ENCODE data around the gene MAPK6.

MAPK6 gene

GRCh38 chr15:52018244-52018643, 775 bp upstream of the MAPK6 start:
- H2AFZ ChIP-seq (ENCODE audit: low read depth), result peak overlapping the region; percentile 82
- no peak overlapping the region for H3K27ac ChIP-seq
- peaks cover 36% of the 10 kb centered on the region for H3K79me2 ChIP-seq (ENCODE audit: insufficient read depth, low read depth)
- H3K9ac ChIP-seq, result peak overlapping the region; percentile 84; the same call in 1 of the 2 replicates
- H3K36me3 ChIP-seq (ENCODE audit: insufficient read depth), result no peaks in the 10 kb centered on the region
- no peak overlapping the region for H3K4me3 ChIP-seq (IDR thresholded peaks at IDR 0.05; ENCODE audit: insufficient read depth, low read depth, low read length)
- peak overlapping the region; percentile 36; the same call in 1 of the 2 replicates for H3K4me2 ChIP-seq
- H3K27me3 ChIP-seq (ENCODE audit: insufficient read depth, low read depth), result no peaks in the 10 kb centered on the region
- TF ChIP-seq, protein P1, sequence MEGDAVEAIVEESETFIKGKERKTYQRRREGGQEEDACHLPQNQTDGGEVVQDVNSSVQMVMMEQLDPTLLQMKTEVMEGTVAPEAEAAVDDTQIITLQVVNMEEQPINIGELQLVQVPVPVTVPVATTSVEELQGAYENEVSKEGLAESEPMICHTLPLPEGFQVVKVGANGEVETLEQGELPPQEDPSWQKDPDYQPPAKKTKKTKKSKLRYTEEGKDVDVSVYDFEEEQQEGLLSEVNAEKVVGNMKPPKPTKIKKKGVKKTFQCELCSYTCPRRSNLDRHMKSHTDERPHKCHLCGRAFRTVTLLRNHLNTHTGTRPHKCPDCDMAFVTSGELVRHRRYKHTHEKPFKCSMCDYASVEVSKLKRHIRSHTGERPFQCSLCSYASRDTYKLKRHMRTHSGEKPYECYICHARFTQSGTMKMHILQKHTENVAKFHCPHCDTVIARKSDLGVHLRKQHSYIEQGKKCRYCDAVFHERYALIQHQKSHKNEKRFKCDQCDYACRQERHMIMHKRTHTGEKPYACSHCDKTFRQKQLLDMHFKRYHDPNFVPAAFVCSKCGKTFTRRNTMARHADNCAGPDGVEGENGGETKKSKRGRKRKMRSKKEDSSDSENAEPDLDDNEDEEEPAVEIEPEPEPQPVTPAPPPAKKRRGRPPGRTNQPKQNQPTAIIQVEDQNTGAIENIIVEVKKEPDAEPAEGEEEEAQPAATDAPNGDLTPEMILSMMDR (conservative IDR thresholded peaks at IDR 0.05; ENCODE audit: low read depth, low read length), result no peak
- H3K4me1 ChIP-seq (ENCODE audit: low read depth, poor library complexity, severe bottlenecking), result peaks cover 17% of the 10 kb centered on the region
- H4K20me1 ChIP-seq (ENCODE audit: insufficient read depth), result no peaks in the 10 kb centered on the region

DNA sequence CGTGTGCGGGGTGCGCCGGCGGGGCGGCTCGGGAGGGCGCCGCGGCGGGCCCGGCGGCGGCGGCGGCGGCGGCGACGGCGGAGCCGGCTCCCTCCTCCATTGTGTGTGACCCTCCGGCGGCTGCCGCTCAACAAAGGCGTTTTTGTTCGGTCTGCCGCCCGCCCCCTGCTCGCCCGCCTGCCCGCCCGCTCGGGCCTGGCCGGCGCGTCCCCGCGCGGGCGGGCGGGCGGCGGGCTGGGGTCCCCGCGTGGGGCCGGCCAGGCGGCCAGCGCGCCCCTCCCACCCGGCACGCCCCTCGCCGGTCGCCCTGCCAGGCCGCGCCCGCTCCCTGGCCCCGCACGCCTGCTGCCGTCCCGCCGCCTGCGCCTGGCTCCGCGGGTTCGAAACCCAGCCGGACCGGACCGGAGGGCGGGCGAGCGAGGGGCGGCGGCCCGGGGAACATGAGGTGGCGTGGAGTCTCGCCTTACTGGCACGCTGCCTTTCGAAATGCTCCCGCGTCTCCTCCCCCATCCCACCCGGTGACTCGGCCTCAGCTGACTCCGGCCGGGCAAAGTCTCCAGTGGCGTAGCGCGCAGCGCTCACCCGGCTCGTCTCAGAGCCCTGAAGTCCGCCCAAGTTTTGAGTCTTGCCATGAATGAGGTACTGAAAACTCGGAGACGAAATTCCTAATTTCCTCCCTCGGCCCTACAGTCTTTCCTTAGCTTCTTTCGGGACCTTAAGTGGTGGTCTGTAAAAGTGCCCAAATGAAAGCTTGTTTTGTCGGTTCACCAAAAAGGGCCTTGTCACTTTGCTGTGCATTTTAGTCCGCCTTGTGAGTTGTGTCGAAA, 588 bp downstream of the MAPK6 start:
- Histone ChIP-seq H3K36me3 (ENCODE audit: insufficient read depth) (no peaks in the 10 kb centered on the region), H4K20me1 (ENCODE audit: insufficient read depth) (no peaks in the 10 kb centered on the region), H2AFZ (ENCODE audit: low read depth) (peak overlapping the region; percentile 41), H3K4me2 (peak overlapping the region; percentile 87), H3K79me2 (ENCODE audit: insufficient read depth, low read depth) (peaks cover 49% of the 10 kb centered on the region), H3K4me1 (ENCODE audit: low read depth, poor library complexity, severe bottlenecking) (peaks cover 24% of the 10 kb centered on the region), H3K27me3 (ENCODE audit: insufficient read depth, low read depth) (no peaks in the 10 kb centered on the region), H3K4me3 (IDR thresholded peaks at IDR 0.05; ENCODE audit: insufficient read depth, low read depth, low read length) (no peak overlapping the region), H3K27ac (peak overlapping the region; percentile 79), H3K9ac (peak overlapping the region; percentile 84)
- TF ChIP-seq, protein P1 (conservative IDR thresholded peaks at IDR 0.05; ENCODE audit: low read depth, low read length), result no peak

- peak overlapping the region; percentile 79 for H3K27ac ChIP-seq
- peak overlapping the region; percentile 77 for H3K9ac ChIP-seq
- no peaks in the 10 kb centered on the region for H4K20me1 ChIP-seq (ENCODE audit: insufficient read depth)
- peaks cover 58% of the 10 kb centered on the region for H3K79me2 ChIP-seq (ENCODE audit: insufficient read depth, low read depth)
- H3K4me2 ChIP-seq, result peak overlapping the region; percentile 87
- H3K36me3 ChIP-seq (ENCODE audit: insufficient read depth), result no peaks in the 10 kb centered on the region
- no peaks in the 10 kb centered on the region for H3K27me3 ChIP-seq (ENCODE audit: insufficient read depth, low read depth)
- H3K4me3 ChIP-seq (IDR thresholded peaks at IDR 0.05; ENCODE audit: insufficient read depth, low read depth, low read length), result no peak overlapping the region
- TF ChIP-seq, protein P1 (conservative IDR thresholded peaks at IDR 0.05; ENCODE audit: low read depth, low read length), result no peak
- peak overlapping the region; percentile 41 for H2AFZ ChIP-seq (ENCODE audit: low read depth)
- H3K4me1 ChIP-seq (ENCODE audit: low read depth, poor library complexity, severe bottlenecking), result peaks cover 24% of the 10 kb centered on the region
Measured at GRCh38 chr15:52020221-52021085, 1.4 kb downstream of the MAPK6 start.

DNA sequence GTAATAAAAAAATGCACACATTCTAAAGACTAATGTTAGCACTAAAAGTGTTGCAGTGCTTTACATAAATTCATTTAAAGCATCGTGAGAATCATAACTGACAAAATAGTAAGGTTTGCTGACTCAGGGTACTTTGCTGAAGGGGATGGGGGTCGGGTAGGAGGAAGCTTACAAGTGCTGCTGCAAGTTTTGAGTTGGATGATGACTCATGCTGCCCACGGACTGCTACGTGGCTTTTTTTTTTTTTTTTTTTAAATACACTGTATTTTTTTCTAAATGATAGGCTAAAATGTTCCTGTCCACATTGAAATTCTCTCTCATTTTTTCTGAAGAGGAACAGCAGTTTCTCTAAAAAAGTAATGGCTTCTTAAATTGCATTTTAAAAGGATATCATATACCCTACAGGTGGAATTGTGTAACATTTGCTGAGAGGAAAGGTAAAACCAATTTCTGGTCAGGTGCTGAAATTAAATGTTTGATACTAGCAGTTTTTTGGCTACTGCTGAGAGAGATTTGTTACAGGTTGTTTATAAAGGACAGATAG, 2.2 kb downstream of the MAPK6 start:
- H3K4me3 ChIP-seq (IDR thresholded peaks at IDR 0.05; ENCODE audit: insufficient read depth, low read depth, low read length), result no peak overlapping the region
- peak overlapping the region; percentile 87 for H3K4me2 ChIP-seq
- H3K36me3 ChIP-seq (ENCODE audit: insufficient read depth), result no peaks in the 10 kb centered on the region
- peaks cover 65% of the 10 kb centered on the region for H3K79me2 ChIP-seq (ENCODE audit: insufficient read depth, low read depth)
- H3K9ac ChIP-seq, result peak overlapping the region; percentile 77
- peaks cover 24% of the 10 kb centered on the region for H3K4me1 ChIP-seq (ENCODE audit: low read depth, poor library complexity, severe bottlenecking)
- H4K20me1 ChIP-seq (ENCODE audit: insufficient read depth), result no peaks in the 10 kb centered on the region
- H2AFZ ChIP-seq (ENCODE audit: low read depth), result no peak overlapping the region
- H3K27ac ChIP-seq, result peak overlapping the region; percentile 79
- TF ChIP-seq, protein P1 (conservative IDR thresholded peaks at IDR 0.05; ENCODE audit: low read depth, low read length), result 0 out of 2 replicates have a peak, but pooled peaks have one; percentile 15
- H3K27me3 ChIP-seq (ENCODE audit: insufficient read depth, low read depth), result no peaks in the 10 kb centered on the region

All from KMS-11 (cell line).